Measurements from ENCODE around the gene AQP10. TPM values are rescaled to one million over a fixed set of nuclear protein-coding genes. Genes with fewer than 3 reads are reported as not detected.

Gene AQP10
- total and polyA plus RNA-seq, 2 experiments from 2014 or later, result 4.8 to 20.6 TPM

GRCh38 chr1:154350383-154350782 is 29.5 kb downstream of the AQP10 start:
- Histone ChIP-seq H3K9me3 (ENCODE audit: low read depth) (no peaks in the 10 kb centered on the region), H3K27ac (peak overlapping the region; percentile 28), H3K27me3 (no peaks in the 10 kb centered on the region), H3K4me1 (ENCODE audit: low read depth) (peaks cover 24% of the 10 kb centered on the region), H3K4me3 (no peak overlapping the region), H3K36me3 (peaks cover 23% of the 10 kb centered on the region)
- TF ChIP-seq CTCF (IDR thresholded peaks at IDR 0.05; ENCODE audit: low read depth, low read length), result no peak
- no peak for DNase-seq (ENCODE audit: low read depth in 1 of 2, low spot score in 1 of 2)

- peaks cover 12% of the 10 kb centered on the region for H3K36me3 ChIP-seq
- no peak overlapping the region for H3K27ac ChIP-seq
- no peak overlapping the region for H3K4me3 ChIP-seq
- TF ChIP-seq CTCF (IDR thresholded peaks at IDR 0.05; ENCODE audit: low read depth, low read length), result no peak
- peaks cover 34% of the 10 kb centered on the region for H3K4me1 ChIP-seq (ENCODE audit: low read depth)
- no peaks in the 10 kb centered on the region for H3K9me3 ChIP-seq (ENCODE audit: low read depth)
- DNase-seq (ENCODE audit: low read depth in 1 of 2, low spot score in 1 of 2), result no peak
- H3K27me3 ChIP-seq, result no peaks in the 10 kb centered on the region
These were observed 30.6 kb downstream of the AQP10 start for GRCh38 chr1:154351363-154352068.

GRCh38 chr1:154352245-154352580 is 31.3 kb downstream of the AQP10 start:
- DNase-seq (ENCODE audit: low read depth in 1 of 2, low spot score in 1 of 2), result no peak
- Histone ChIP-seq H3K4me3 (peak overlapping the region; percentile 24), H3K27ac (peak overlapping the region; percentile 52), H3K36me3 (peaks cover 7% of the 10 kb centered on the region), H3K9me3 (ENCODE audit: low read depth) (no peaks in the 10 kb centered on the region), H3K4me1 (ENCODE audit: low read depth) (peaks cover 40% of the 10 kb centered on the region), H3K27me3 (no peaks in the 10 kb centered on the region)
- TF ChIP-seq CTCF (IDR thresholded peaks at IDR 0.05; ENCODE audit: low read depth, low read length), result no peak

GRCh38 chr1:154352581-154353459 is 31.9 kb downstream of the AQP10 start:
- peak overlapping the region; percentile 24 for H3K4me3 ChIP-seq
- peaks cover 40% of the 10 kb centered on the region for H3K4me1 ChIP-seq (ENCODE audit: low read depth)
- no peak for TF ChIP-seq CTCF (IDR thresholded peaks at IDR 0.05; ENCODE audit: low read depth, low read length)
- DNase-seq (ENCODE audit: low read depth in 1 of 2, low spot score in 1 of 2), result peak; percentile 69 to 76
- H3K27me3 ChIP-seq, result no peaks in the 10 kb centered on the region
- peaks cover 4% of the 10 kb centered on the region for H3K36me3 ChIP-seq
- H3K27ac ChIP-seq, result peak overlapping the region; percentile 52
- no peaks in the 10 kb centered on the region for H3K9me3 ChIP-seq (ENCODE audit: low read depth)

- peaks cover 40% of the 10 kb centered on the region for H3K4me1 ChIP-seq (ENCODE audit: low read depth)
These were observed 32.6 kb downstream of the AQP10 start for GRCh38 chr1:154353460-154353904.

More at GRCh38 chr1:154353460-154353904, 32.6 kb downstream of the AQP10 start:
- Histone ChIP-seq H3K27me3 (no peaks in the 10 kb centered on the region), H3K9me3 (ENCODE audit: low read depth) (no peaks in the 10 kb centered on the region), H3K4me3 (peak overlapping the region; percentile 24), H3K36me3 (peaks cover 4% of the 10 kb centered on the region), H3K27ac (peak overlapping the region; percentile 52)
- peak; percentile 47 for TF ChIP-seq CTCF (IDR thresholded peaks at IDR 0.05; ENCODE audit: low read depth, low read length)
- peak; percentile 29 to 66 for DNase-seq (ENCODE audit: low read depth in 1 of 2, low spot score in 1 of 2)

All from cardiac muscle cell (in vitro differentiated cells and primary cell).